ENCODE measurements around the gene SLX9.

The SLX9 gene

DNA sequence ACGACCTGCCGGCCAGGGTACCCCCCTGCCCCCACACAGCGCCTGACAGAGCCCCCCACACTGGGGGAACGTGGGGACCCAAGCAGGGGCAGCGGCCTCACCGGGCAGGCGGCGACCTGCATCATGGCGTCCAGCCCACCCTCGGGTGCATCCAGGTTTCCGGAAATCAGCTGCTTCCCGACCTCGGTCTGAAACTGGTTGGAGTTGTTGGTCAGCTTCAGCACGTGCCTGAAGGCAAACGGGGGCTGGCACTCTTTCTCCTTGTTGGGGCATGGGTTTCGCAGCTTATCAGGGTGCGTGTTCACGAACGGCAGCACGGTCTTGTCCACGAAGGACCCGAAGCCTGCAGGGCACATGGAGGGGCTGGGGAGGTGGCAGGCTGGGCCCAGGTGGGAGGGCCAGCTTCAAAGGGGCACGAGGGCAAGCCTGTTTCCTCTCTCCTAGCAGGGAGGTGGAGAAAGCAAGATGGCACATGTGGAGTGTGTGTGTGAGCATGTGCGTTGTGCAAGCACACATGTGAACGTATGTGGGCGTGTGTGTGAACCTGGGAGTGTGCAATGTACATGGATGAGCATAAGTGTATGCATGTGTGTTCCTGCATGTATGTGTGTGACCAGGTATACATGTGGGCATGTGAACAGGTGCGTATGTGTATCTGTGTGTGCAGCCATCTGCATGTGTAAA lies 38.3 kb upstream of the SLX9 start:
- no peak for ATAC-seq (ENCODE audit: insufficient read depth, low read depth)
- no peaks in the 10 kb centered on the region for H3K4me1 ChIP-seq (ENCODE audit: insufficient read depth, low read length)

DNA sequence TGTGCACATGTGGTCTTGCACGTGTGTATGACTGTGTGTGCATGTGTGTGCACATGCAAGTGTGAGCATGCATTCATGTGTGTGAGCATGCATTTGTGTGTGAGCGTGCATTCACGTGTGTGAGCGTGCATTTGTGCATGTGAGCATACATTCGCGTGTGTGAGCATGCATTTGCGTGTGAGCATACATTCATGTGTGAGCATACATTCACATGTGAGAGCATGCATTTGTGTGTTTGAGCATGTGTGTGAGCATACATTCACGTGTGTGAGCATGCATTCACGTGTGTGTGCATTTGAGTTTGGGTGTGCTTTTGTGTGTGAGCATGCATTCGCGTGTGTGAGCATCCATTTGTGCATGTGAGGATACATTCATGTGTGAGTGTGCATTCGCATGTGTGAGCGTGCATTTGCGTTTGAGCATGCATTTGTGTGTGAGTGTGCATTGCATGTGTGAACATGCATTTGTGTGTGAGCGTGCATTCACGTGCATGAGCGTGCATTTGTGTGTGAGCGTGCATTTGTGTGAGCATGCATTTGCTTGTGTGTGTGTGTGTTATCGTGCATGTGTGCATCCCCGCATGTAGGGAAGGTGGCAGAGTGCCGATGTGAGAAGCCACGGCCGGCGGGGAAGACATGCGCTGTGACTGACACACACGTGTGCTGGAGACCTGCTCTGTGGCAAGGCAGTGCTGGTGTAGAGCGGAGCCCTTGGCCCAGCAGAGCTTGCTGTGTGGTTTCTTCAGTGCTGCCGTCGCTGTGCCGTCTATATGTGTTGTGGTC lies 37.4 kb upstream of the SLX9 start:
- Histone ChIP-seq H3K4me2 (ENCODE audit: insufficient read depth, low read length) (no peak overlapping the region), H3K9me3 (ENCODE audit: insufficient read depth, low read length, severe bottlenecking) (peaks cover 3% of the 10 kb centered on the region), H3K27me3 (ENCODE audit: insufficient read depth, low read length, poor library complexity) (no peaks in the 10 kb centered on the region), H3K4me3 (ENCODE audit: low read depth in 1 of 2, low read length in 2 of 2) (no peak overlapping the region), H4K20me1 (ENCODE audit: insufficient read depth, low read length) (peaks cover 12% of the 10 kb centered on the region), H3K79me2 (ENCODE audit: insufficient read depth, low read length) (no peaks in the 10 kb centered on the region), H3K36me3 (ENCODE audit: insufficient read depth, low read length) (peaks cover 98% of the 10 kb centered on the region), H2AFZ (ENCODE audit: low read depth, low read length) (no peak overlapping the region), H3K27ac (ENCODE audit: low read length) (no peak overlapping the region), H3K9ac (ENCODE audit: low read depth, low read length) (no peak overlapping the region), H3K4me1 (ENCODE audit: insufficient read depth, low read length) (no peaks in the 10 kb centered on the region)
- no peak for ATAC-seq (ENCODE audit: insufficient read depth, low read depth)
- no peak for TF ChIP-seq EZH2 (IDR thresholded peaks at IDR 0.05; ENCODE audit: borderline replicate concordance, low read depth, low read length, severe bottlenecking)
- TF ChIP-seq, protein P1, sequence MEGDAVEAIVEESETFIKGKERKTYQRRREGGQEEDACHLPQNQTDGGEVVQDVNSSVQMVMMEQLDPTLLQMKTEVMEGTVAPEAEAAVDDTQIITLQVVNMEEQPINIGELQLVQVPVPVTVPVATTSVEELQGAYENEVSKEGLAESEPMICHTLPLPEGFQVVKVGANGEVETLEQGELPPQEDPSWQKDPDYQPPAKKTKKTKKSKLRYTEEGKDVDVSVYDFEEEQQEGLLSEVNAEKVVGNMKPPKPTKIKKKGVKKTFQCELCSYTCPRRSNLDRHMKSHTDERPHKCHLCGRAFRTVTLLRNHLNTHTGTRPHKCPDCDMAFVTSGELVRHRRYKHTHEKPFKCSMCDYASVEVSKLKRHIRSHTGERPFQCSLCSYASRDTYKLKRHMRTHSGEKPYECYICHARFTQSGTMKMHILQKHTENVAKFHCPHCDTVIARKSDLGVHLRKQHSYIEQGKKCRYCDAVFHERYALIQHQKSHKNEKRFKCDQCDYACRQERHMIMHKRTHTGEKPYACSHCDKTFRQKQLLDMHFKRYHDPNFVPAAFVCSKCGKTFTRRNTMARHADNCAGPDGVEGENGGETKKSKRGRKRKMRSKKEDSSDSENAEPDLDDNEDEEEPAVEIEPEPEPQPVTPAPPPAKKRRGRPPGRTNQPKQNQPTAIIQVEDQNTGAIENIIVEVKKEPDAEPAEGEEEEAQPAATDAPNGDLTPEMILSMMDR (IDR thresholded peaks at IDR 0.05; ENCODE audit: borderline replicate concordance, extremely low read depth, low read length, poor library complexity, severe bottlenecking), result no peak
- DNase-seq, result no peak

More for the DNA sequence above, 38.3 kb upstream of the SLX9 start:
- Histone ChIP-seq H3K4me3 (ENCODE audit: low read depth in 1 of 2, low read length in 2 of 2) (no peak overlapping the region), H3K36me3 (ENCODE audit: insufficient read depth, low read length) (peaks cover 98% of the 10 kb centered on the region), H3K9me3 (ENCODE audit: insufficient read depth, low read length, severe bottlenecking) (peaks cover 3% of the 10 kb centered on the region), H3K27me3 (ENCODE audit: insufficient read depth, low read length, poor library complexity) (no peaks in the 10 kb centered on the region), H3K9ac (ENCODE audit: low read depth, low read length) (no peak overlapping the region), H3K4me2 (ENCODE audit: insufficient read depth, low read length) (no peak overlapping the region), H2AFZ (ENCODE audit: low read depth, low read length) (no peak overlapping the region), H3K27ac (ENCODE audit: low read length) (no peak overlapping the region), H3K79me2 (ENCODE audit: insufficient read depth, low read length) (no peaks in the 10 kb centered on the region), H4K20me1 (ENCODE audit: insufficient read depth, low read length) (peaks cover 12% of the 10 kb centered on the region)
- no peak for DNase-seq
- TF ChIP-seq EZH2 (IDR thresholded peaks at IDR 0.05; ENCODE audit: borderline replicate concordance, low read depth, low read length, severe bottlenecking), result no peak
- TF ChIP-seq, protein P1 (IDR thresholded peaks at IDR 0.05; ENCODE audit: borderline replicate concordance, extremely low read depth, low read length, poor library complexity, severe bottlenecking), result no peak

DNA sequence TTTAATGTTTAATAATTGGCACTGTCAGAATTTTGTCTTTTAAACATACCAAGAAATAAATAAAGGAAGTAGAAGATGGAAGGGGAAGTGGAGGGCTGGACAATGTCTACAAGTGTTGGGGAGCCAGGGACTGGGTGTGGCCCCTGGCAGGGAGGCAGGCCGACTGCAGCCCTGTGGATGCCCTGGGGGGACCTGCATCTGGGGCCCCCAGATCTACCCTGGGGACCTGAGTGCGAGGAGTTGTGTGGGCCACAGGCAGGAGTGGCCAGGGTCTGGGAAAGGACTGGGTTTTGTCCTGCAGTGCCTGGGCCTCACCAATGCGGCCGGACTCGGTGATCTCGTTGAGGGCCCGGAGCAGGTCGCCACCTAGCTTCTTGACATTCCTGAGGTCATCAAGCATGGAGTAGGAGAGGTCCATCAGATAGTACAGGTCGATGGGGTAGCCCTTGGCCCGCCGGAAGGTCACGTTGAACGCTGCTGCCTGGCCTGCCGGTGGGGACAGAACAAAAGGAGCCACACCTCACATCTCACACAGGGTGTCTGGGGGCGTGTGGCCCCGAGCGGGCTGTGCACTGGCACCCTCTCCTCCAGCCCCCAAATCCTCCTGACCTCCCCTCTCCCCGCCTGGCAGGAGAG lies 36.7 kb upstream of the SLX9 start:
- H3K79me2 ChIP-seq (ENCODE audit: insufficient read depth, low read length), result no peaks in the 10 kb centered on the region
- peaks cover 9% of the 10 kb centered on the region; the same call in 1 of the 2 replicates for H4K20me1 ChIP-seq (ENCODE audit: insufficient read depth, low read length)
- H3K36me3 ChIP-seq (ENCODE audit: insufficient read depth, low read length), result peaks cover 93% of the 10 kb centered on the region
- H3K4me3 ChIP-seq (ENCODE audit: low read depth in 1 of 2, low read length in 2 of 2), result no peak overlapping the region
- no peak for TF ChIP-seq EZH2 (IDR thresholded peaks at IDR 0.05; ENCODE audit: borderline replicate concordance, low read depth, low read length, severe bottlenecking)
- TF ChIP-seq, protein P1 (IDR thresholded peaks at IDR 0.05; ENCODE audit: borderline replicate concordance, extremely low read depth, low read length, poor library complexity, severe bottlenecking), result no peak
- H3K9ac ChIP-seq (ENCODE audit: low read depth, low read length), result no peak overlapping the region
- DNase-seq (no peak), ATAC-seq (ENCODE audit: insufficient read depth, low read depth) (no peak)
- H2AFZ ChIP-seq (ENCODE audit: low read depth, low read length), result no peak overlapping the region
- peaks cover 3% of the 10 kb centered on the region for H3K9me3 ChIP-seq (ENCODE audit: insufficient read depth, low read length, severe bottlenecking)
- H3K27me3 ChIP-seq (ENCODE audit: insufficient read depth, low read length, poor library complexity), result no peaks in the 10 kb centered on the region
- no peak overlapping the region for H3K27ac ChIP-seq (ENCODE audit: low read length)
- H3K4me1 ChIP-seq (ENCODE audit: insufficient read depth, low read length), result no peaks in the 10 kb centered on the region
- no peak overlapping the region for H3K4me2 ChIP-seq (ENCODE audit: insufficient read depth, low read length)

All from DND-41 (cell line).